Esophagus squamous epithelium (tissue), 4 donors: ENCODE measurements around the gene IBA57.

Experiments used
- POLR2A ChIP-seq, 4 donors: fragments of 450-650 bp; IDR thresholded peaks; one replicate each; pipeline ENCODE4 v1.6.1; 2017; ENCODE audit warnings: antibody characterized with exemption in 4 of 4, mild to moderate bottlenecking in 4 of 4, moderate library complexity in 3 of 4
- TF ChIP-seq, protein P1 (sequence below), 6 experiments: fragments of 450-650 bp in 4 of 6; fragments of 200-600 bp in 2 of 6; sonication (generic) in 2 of 6; IDR thresholded peaks; one replicate each; pipeline ENCODE4 v1.5.1; 2016 to 2019; ENCODE audit warnings: antibody characterized with exemption in 6 of 6, mild to moderate bottlenecking in 4 of 6, moderate library complexity in 4 of 6

- TF ChIP-seq, protein P1, sequence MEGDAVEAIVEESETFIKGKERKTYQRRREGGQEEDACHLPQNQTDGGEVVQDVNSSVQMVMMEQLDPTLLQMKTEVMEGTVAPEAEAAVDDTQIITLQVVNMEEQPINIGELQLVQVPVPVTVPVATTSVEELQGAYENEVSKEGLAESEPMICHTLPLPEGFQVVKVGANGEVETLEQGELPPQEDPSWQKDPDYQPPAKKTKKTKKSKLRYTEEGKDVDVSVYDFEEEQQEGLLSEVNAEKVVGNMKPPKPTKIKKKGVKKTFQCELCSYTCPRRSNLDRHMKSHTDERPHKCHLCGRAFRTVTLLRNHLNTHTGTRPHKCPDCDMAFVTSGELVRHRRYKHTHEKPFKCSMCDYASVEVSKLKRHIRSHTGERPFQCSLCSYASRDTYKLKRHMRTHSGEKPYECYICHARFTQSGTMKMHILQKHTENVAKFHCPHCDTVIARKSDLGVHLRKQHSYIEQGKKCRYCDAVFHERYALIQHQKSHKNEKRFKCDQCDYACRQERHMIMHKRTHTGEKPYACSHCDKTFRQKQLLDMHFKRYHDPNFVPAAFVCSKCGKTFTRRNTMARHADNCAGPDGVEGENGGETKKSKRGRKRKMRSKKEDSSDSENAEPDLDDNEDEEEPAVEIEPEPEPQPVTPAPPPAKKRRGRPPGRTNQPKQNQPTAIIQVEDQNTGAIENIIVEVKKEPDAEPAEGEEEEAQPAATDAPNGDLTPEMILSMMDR (IDR thresholded peaks at IDR 0.05): no peak
- no peak for TF ChIP-seq POLR2A (IDR thresholded peaks at IDR 0.05)
Measured at GRCh38 chr1:228147768-228148167, 17.8 kb upstream of the IBA57 start.
